ENCODE data around the gene PCGF3.
"Not testable (repeated sequence)": the region's sequence is repeated elsewhere in the genome, so short reads cannot be mapped to it uniquely, and the experiment has no call there.

PCGF3 gene

DNA sequence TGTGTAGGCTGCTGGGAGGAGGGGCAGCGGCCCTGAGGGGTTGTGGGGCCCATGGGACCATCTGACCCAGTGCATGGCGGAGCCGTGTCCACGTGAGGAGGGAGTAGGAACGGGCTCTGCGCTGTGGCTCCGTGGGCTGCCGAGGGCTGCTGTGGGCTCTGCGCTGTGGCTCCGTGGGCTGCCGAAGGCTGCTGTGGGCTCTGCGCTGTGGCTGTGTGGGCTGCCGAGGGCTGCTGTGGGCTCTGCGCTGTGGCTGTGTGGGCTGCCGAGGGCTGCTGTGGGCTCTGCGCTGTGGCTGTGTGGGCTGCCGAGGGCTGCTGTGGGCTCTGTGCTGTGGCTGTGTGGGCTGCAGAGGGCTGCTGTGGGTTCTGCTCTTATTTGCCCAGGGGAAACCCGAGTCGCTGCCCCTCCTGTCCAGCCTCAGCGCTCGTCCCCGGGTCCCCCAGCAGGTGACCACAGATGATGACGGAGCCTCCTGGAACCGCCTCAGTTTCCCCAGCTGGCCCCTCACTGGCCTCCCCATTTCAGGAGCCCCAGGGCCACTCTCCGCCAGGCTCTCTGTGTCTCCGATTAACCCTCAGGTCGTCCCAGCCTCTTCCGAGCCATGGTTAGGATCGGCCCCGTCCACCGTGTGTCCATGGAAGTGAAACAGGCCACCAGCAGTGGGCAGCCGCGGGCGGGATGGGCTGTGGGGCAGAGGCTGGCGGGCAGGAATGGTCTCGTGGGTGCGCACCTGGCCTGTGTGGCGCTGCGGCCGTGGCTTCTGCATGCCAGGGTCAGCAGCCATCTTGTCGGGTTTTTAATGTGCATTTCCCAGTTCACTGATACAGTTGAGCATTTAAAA, 20.0 kb downstream of the PCGF3 start:
- DNase-seq, result no peak

DNA sequence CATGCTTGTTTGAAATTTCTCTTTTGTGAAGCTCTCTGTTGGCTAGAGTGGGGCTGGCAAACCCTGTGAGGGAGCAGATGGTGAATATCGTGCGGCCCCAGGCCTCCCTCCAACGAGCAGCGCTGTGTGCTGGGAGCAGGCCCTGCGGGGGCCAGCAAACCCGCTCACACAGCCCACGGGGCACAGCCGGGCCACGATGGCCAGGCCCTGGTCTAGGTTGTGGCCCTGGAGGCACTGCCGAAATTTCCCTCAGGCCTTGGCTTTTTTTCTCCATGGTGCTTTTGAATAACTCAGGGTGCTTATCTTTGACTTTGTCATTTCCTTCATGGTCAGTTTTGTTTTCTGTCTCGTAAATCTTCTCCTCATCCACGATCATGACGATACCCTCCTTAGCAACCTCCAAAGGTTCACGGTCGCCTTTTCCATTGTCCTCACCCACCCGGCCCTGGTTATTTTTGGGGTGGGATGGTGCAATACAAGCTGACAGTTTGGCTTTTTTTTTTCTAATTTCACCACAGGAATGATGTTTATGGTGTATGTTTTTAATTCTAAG, 20.7 kb downstream of the PCGF3 start:
- no peak for DNase-seq

DNA sequence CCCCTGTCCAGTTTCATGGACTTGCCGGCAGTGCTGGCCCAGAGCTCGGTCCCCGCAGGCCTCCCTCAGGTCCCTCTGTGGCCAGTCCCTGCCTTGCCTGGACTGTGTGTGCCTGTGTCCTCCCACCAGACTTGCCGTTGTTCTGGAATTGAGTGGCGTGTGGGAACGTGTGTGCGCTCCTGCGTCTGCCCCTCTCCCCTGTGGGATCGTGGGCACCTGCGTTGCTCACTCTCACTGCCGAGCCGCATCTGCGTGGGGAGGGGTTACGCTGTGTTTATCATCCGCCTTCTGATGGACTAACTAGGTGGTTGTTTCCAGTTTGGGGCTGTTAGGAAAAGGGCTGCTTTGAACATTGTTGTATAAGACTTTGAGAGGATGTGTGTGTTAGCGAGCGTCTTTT, 21.2 kb downstream of the PCGF3 start:
- DNase-seq, result no peak

DNA sequence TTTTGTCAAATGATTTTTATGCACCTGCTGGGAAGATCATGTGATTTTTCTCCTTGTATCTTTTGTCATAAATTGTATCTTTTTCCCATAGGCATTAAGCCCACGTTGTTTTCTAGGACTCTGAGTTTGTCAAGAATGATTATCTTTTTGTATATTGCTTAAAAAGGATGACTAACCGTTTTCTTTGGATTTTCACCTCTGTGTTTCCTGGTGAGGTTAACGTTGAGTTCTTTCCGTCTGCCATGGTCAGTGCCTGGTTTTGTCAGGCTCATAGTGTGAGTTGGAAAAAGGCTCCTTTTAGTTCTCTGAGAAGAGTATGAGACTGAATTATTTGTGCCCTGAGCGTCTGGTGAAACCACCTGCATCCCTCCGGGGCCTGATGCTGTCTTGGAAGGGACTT, 21.9 kb downstream of the PCGF3 start:
- DNase-seq, result no peak

DNA sequence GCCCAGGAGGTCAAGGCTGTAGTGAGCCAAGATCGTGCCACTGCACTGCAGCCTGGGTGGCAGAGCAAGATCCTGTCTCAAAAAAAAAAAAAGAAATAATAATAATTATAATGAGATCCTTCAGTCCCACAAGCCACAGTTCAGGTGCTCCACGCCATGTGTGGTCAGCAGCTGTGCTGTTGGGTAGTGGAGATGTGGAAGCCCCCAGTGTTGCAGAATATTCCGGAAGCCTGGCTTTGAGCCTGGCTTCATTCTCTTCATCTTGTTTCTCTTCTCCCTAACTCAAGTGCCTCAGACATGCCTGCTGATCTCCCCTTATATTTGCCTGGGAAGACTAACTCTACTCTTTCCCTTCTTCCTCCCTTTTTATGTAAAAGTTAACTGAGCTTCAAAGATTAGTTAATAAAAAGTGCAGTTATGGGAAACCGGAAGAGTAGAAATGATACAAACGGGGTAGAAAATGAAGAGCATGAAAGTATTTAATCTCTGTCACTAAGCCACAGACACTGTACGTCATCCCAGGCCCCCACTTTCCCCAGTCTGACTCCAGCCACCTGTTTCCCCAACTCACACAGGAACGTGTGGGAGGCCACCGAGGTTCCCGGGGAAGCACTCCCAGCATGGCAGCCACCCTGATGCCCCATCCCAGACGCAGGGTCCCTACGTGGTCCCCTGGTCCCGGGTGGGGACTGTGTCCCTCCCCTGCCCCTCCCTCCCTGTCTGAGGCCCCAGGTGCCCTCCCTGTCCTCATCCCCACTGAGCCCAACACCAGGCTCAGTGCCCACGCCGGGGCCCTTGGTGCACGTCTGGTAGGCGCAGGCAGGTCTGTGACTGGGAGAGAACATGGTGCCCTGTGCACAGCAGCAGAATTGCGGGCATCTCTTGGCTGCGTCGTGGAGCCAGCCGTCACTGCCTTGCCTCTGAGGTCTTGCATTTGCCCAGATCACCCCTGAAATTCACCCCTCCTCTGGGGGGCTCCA, 24.0 kb downstream of the PCGF3 start:
- DNase-seq, result no peak

DNA sequence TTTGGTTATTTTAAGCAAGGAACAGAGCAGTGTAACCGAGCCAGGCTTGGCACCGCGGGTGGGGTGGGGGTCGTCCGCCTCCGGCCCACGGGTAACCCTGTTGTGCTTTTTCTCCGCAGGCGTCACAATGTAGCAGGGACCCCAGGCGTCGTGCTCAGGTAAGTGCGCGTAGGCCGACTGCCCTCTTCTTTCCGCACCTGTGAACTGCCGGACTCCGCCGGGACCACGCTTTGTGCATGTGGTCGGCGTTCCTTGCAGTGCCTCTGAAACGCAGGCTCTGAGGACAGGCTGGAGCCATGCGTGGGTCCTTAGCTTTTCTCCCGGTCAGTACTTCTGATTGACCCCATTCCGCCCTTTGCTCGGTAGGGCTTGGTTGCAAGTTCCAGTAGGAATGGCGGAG, 24.9 kb downstream of the PCGF3 start:
- no peak for DNase-seq

DNA sequence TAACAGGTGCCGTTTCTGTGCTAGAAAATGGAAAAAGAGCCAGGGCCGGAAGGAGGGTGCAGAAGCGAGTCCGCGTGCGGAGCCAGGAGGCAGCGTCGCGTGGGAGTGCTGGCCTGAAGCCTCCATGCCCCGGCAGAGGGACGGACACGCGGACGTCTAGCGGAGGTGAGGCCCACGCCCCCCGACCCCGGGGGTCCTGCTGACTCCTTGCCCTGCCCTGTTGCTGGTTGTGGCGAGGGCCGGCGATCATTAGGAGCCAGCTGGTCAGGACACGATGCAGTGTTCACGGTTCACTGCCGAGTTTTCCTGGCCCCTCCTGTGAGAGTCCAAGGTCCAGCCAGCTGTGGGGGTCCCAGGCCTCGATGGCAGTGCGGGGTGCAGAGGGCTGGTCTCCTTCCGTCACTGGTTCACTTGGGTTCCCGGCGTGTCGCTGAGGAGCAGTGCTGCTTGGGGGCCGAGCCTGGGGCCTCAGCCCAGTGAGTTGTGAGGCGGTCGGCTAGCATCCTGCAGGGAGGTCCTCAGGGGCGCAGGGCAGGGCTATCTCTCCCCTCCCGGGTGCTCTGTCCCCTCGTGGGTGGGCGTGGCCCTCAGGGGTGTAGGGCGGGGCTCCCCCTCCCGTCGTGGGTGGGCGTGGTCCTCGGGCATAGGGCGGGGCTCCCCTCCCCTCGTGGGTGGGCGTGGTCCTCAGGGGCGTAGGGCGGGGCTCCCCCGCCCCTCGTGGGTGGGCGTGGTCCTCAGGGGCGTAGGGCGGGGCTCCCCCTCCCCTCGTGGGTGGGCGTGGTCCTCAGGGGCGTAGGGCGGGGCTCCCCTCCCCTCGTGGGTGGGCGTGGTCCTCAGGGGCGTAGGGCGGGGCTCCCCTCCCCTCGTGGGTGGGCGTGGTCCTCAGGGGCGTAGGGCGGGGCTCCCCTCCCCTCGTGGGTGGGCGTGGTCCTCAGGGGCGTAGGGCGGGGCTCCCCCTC, 25.6 kb downstream of the PCGF3 start:
- DNase-seq, result not testable (repeated sequence)

DNA sequence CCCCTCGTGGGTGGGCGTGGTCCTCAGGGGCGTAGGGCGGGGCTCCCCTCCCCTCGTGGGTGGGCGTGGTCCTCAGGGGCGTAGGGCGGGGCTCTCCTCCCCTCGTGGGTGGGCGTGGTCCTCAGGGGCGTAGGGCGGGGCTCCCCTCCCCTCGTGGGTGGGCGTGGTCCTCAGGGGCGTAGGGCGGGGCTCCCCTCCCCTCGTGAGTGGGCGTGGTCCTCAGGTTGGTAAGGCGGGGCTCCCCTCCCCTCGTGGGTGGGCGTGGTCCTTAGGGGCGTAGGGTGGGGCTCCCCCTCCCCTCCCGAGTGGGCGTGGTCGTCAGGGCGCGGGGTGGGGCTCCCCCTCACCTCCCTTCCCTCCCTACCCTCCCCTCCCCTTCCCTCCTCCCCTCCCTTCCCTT, 26.3 kb downstream of the PCGF3 start:
- not testable (repeated sequence) for DNase-seq

DNA sequence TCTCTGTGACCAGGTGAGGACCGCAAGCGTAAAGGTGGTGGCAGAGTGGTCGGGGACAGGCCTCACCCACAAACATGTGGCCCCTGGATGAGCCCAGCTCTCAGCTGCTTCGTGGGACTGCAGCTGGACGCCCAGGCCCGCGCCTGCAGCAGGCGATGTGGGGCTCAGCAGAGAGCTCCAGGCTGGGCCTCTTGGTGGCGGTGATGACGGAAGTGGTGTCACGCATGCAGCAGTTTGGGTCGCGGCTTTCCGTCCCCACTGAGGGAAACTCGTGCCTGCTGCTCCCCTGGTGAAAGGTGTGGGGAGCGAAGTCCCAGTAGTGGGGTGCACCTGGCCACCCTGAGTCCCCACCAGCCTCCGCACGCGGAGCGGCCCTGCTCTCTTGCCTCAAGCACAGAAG, 26.9 kb downstream of the PCGF3 start:
- no peak for DNase-seq

DNA sequence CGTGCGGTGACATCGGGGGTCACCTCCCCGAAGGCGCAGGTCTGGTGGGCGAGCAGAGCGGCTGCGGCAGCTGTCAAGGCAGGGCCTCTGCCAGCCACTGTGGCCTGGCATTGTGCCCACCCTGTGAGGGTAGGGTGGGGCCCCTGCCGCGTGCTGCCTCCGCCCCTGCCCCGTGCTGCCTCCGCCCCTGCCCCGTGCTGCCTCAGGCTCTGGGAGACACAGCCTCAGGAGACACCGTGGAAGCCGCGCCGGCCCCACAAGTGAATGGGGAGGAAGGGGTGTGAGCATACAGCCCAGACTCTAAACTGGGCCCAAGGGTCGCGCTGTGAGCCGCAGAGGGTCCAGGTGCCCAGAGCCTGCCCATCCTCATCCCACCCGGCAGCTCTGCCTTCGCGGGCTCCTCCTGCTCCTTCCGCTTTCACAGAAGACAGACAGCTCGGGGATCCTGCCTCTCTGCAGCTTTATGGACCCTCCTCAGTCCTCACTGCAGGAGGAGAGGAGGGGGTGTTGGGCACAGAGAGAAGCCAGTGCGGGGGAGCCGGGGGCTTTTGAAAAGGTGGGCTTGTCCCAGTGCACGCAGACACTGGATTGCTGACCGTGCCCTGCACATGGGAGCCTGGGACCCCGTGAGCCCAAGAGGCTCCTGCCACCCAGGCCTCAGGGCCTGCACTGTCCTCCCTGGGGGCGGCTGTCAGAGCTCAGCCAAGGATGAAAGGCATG, 27.4 kb downstream of the PCGF3 start:
- DNase-seq, result no peak

DNA sequence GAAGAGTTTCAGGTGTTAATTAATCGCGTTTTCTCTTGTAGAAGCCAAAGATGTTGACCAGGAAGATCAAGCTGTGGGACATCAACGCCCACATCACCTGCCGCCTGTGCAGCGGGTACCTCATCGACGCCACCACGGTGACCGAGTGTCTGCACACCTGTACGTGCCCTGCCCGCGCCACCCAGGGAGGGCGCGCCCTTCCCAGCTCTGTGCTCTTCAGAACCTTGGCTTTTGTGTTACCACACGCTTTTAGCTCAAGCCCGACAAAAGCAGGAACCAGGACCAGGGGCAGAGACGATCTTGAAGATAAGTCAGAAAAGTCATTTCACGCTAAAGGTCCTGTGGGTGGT, 28.0 kb downstream of the PCGF3 start:
- no peak for DNase-seq

DNA sequence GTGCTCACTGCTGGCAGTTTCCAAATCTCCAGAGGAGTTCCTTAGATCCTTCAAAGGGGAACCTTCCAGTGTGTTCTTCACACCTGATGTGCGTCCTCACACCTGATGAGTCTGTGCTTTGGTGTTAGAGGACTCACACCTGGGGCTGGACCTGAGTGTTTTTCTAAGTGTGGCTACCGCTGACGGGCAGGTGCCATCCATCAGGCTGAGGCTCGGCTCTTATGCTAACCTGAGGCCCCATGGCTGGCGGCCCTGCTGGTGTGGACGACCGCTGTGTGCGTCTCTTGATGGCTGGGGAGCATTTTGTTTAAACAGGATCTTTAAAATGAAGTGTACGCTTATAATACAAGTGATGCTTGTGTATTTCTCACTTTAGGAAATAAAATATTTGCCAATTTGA, 28.4 kb downstream of the PCGF3 start:
- no peak for DNase-seq

DNA sequence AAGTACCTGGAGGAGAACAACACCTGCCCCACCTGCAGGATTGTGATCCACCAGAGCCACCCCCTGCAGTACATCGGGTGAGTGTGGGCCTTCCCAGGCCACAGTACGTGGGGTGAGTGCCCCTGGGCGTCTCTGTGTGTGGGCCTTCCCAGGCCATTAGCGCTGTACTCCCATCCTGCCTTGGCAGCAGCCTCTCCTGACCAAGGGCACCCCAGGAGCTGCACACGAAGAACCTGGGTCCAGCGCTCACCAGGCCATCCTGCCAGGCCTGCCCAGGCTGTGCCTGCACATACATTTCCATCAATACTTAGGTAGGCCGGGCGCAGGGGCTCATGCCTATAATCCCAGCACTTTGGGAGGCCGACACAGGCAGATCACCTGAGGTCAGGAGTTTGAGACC, 29.3 kb downstream of the PCGF3 start:
- DNase-seq, result no peak

DNA sequence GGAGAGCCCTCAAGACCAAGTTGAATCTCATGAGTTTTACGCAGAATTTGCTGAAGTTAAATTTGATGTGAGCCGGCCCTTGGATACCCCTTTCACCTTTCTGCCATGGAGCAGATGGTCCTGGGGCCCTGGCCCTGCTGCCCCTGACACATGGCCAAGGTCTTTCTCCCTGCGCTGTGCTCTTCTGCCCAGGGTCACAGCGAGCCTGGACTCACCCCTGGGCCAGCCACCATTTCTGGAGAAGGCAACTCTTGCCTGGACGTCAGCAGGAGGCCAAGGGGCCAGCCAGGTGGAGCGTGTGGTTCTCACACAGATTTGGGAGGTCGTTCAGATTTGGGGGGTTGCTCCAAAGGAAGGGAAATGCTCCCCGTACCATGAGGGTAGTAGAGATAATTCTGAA, 30.0 kb downstream of the PCGF3 start:
- DNase-seq, result no peak

DNA sequence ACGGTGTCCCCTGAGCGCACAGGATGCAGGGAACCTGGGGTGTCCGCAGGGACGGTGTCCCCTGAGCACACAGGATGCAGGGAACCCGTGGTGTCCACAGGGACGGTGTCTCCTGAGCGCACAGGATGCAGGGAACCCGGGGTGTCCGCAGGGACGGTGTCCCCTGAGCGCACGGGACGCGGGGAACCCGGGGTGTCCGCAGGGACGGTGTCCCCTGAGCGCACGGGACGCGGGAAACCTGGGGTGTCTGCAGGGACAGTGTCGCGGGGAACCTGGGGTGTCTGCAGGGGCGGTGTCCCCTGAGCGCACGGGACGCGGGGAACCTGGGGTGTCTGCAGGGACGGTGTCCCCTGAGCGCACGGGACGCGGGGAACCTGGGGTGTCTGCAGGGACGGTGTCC, 30.9 kb downstream of the PCGF3 start:
- not testable (repeated sequence) for DNase-seq

DNA sequence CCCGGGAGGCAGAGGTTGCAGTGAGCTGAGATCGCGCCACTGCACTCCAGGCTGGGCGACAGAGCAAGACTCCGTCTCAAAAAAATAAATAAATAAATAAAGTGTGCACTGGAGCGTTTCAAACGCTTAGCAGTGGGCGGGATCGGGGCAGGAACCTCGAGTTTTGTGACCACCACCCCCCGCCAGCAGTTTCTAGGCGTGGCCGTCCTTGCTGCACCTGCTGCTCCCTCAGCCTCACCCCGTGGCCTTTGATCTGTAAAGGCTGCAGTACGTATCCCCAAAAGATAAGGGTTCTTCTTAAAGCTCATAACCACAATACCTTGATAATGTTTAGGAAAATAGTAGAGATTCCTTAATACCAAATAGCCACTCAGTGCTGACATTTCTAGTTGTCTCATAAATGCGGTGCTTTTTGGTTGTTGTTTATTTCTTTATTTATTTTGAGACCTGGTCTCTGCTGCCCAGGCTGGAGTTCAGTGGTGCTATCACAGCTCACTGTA, 33.2 kb downstream of the PCGF3 start:
- no peak for DNase-seq

DNA sequence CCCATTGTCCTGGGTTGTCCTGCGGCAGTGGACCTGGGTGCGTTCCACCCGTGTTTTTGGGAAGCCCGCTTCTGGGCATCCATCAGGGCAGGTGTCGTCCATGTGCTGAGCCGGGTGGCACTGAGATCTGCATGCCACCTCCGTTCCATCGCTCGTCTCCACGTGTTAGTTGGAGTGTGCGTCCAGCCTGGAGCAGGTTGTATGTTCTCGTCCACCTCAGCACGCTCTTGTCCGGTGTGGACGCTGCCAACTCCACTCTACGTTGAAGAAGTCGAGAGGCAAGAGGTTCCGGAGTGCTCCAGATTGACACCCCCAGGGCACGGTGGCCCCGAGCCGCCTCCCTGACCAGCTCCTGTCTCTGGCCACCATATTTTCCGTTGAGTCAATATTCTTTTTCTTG, 33.9 kb downstream of the PCGF3 start:
- no peak for DNase-seq

DNA sequence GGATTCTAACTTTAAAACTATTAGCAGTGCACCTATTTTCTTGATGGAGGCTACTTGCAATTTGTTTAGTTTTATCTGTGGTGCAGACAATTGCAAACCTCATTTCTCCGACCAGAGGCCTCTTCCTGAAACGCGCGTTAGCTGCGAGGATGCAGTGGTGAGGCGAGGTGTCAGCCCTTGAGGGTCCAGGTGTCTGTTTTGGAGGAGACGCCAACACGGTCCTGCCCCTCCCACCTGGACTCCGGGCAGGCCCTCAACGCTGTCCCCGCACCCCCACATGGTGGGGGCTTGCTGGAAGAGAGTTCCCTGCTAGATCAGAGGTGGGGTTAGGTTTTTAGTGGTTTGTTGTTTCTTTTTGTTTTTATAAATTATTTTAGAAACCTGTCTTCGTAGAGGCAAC, 34.4 kb downstream of the PCGF3 start:
- DNase-seq, result no peak

DNA sequence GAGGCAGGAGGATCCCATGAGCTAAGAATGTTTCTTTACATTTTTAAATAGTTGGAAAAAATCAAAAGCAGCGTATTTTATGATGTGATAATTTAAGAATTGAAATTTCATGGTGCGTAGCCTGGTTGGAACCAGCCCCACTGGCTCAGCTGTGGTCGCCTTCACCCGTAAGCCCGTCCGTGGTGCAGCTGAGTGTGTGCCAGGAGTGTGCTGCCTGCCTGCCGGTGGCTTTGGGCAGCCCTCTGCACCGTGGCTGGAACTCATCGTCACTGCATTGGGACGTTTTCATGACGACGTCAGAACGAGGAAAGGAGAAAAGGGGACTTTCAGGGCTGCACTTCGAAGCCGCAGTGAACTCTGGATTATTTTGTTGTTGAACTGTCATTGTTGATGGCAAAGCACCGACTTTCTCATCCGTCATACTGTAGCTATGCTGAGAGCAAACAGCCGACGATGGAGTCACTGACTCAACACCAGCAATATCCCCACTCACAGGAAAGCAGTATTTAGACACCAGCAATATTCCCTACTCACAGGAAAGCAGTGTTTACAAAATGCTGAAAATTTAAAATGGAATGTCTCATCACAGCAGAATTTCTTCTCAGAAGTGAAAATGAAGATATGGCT, 35.1 kb downstream of the PCGF3 start:
- no peak for DNase-seq

DNA sequence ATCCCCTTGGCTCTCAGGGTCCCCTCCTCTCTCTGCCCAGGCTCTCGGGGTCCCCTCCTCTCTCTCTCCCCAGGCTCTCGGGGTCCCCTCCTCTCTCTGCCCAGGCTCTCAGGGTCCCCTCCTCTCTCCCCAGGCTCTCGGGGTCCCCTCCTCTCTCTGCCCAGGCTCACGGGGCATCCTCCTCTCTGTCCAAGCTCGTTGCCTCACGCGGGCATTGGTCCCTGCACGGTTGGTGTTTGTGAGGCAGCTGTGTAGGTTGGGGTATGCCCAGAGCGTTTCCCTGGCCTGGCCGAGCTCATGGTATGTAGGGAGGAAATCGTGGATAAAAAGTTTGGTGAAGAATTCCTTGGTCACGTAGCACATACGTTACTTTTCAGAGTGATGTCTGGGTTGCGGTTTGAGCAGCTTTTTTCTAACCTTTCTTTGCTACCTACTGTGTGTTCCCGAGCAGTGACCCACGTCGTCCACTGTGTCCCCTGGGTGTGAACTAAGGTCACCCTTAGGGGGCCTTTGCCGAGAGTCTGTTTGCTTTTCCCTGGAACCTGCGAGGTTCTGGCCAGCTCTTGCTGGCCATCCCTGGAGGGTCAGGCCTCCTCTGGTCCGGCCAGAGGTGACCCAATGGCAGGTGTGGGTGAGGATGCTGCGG, 36.6 kb downstream of the PCGF3 start:
- DNase-seq, result no peak
